Esophagus mucosa (tissue), 1 donor: ENCODE measurements around the gene PDPN. TPM values are rescaled to one million over a fixed set of nuclear protein-coding genes. Genes with fewer than 3 reads are reported as not detected.
"Not testable (repeated sequence)": the region's sequence is repeated elsewhere in the genome, so short reads cannot be mapped to it uniquely, and the experiment has no call there.

Experiments
- ATAC-seq: fragments of 200-7000 bp; cut with Tn5 transposase; one replicate; pipeline ENCODE4 v1.9.1; 2020
- total RNA-seq: library from RNA; stranded (reverse); gene quantifications from one replicate; pipeline ENCODE4 v1.2.4, GENCODE V29; 2023
- donor health status: DM: yes; HTN: yes; CAD: no.

Gene PDPN
- total RNA-seq = 19.9 TPM

- no peak for ATAC-seq
These were observed at the start of gene PDPN for GRCh38 chr1:13583595-13583965. PDPN (plus strand) TSS chr1:13583832; CDS start chr1:13584034, 202 bp downstream.

- no peak for ATAC-seq
These were observed 48.4 kb upstream of the PDPN start for GRCh38 chr1:13535227-13535626.

GRCh38 chr1:13536571-13536970 is 47.1 kb upstream of the PDPN start:
- ATAC-seq = no peak

GRCh38 chr1:13538832-13539231 is 44.8 kb upstream of the PDPN start:
- ATAC-seq = no peak

- ATAC-seq = no peak
These were observed 43.9 kb upstream of the PDPN start for GRCh38 chr1:13539683-13540082.

- no peak for ATAC-seq
These were observed 42.8 kb upstream of the PDPN start for GRCh38 chr1:13540866-13541265.

GRCh38 chr1:13541435-13542215 is 42.0 kb upstream of the PDPN start:
- no peak for ATAC-seq

- ATAC-seq = no peak
These were observed 40.0 kb upstream of the PDPN start for GRCh38 chr1:13543451-13544220.

- ATAC-seq = no peak
These were observed 39.4 kb upstream of the PDPN start for GRCh38 chr1:13544221-13544556.

GRCh38 chr1:13546791-13547190 is 36.8 kb upstream of the PDPN start:
- ATAC-seq = no peak

GRCh38 chr1:13548281-13548680 is 35.4 kb upstream of the PDPN start:
- no peak for ATAC-seq

- ATAC-seq = no peak
These were observed 34.6 kb upstream of the PDPN start for GRCh38 chr1:13549021-13549420.

GRCh38 chr1:13549521-13549920 is 34.1 kb upstream of the PDPN start:
- no peak for ATAC-seq

GRCh38 chr1:13550663-13551062 is 33.0 kb upstream of the PDPN start:
- peak; percentile 66 for ATAC-seq

GRCh38 chr1:13554798-13555197 is 28.8 kb upstream of the PDPN start:
- no peak for ATAC-seq

GRCh38 chr1:13556224-13556764 is 27.3 kb upstream of the PDPN start:
- peak; percentile 46 for ATAC-seq

- no peak for ATAC-seq
These were observed 23.1 kb upstream of the PDPN start for GRCh38 chr1:13560541-13560940.

GRCh38 chr1:13562981-13563380 is 20.7 kb upstream of the PDPN start:
- not testable (repeated sequence) for ATAC-seq

- no peak for ATAC-seq
These were observed 19.6 kb upstream of the PDPN start for GRCh38 chr1:13564073-13564472.

GRCh38 chr1:13570435-13570834 is 13.2 kb upstream of the PDPN start:
- not testable (repeated sequence) for ATAC-seq

- ATAC-seq = no peak
These were observed 12.7 kb upstream of the PDPN start for GRCh38 chr1:13570924-13571323.

- ATAC-seq = no peak
These were observed 10.0 kb upstream of the PDPN start for GRCh38 chr1:13573586-13573985.

GRCh38 chr1:13576926-13577325 is 6.7 kb upstream of the PDPN start:
- ATAC-seq = no peak

- no peak for ATAC-seq
These were observed 5.8 kb upstream of the PDPN start for GRCh38 chr1:13577846-13578245.
